Mammary epithelial cell (primary cell): ENCODE measurements around the gene CSMD2.

ENCODE experiments used
- CTCF ChIP-seq, 2 donors: IDR thresholded peaks in 1 of 2; conservative IDR thresholded peaks in 1 of 2; 2 replicates each; pipeline ENCODE4 v1.5.1; 2011 to 2012; ENCODE audit warnings: inconsistent platforms in 2 of 2, low read length in 2 of 2, mild to moderate bottlenecking in 2 of 2, control low read depth in 1 of 2, low read depth in 1 of 2; ENCODE audit not compliant: insufficient read depth in 1 of 2; ENCODE audit errors: extremely low read depth in 1 of 2
- EZH2 ChIP-seq: IDR thresholded peaks from 2 replicates; pipeline ENCODE4 v1.6.1; 2012; ENCODE audit warnings: low read length, inconsistent platforms, borderline replicate concordance

DNA sequence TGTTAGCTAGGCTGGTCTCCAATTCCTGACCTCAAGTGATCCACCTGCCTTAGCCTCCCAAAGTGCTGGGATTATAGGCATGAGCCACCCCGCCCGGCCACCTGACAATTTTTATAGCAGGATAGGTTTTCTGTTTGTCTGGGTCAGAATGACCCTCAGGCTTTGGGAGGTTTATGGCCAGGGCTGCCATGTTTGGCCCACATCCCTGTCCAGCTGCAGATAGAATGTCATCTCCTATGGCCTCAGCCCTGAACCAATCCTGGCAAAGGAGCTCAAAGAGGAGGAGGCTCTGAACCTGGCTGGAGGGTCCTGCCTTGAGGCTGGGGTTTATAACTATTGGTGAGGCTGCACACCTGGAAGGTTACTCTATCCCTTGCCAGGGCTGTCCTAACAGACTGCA, 218.2 kb downstream of the CSMD2 start:
- no peak for TF ChIP-seq EZH2
- no peak for TF ChIP-seq CTCF (conservative IDR thresholded peaks at IDR 0.05 in 1 of 2, IDR thresholded peaks at IDR 0.05 in 1 of 2; ENCODE audit: extremely low read depth in 1 of 2, insufficient read depth in 1 of 2, low read depth in 1 of 2, low read length in 2 of 2)
